Femur (tissue), 1 donor: ENCODE data around the gene PBOV1.
A peak's percentile ranks its signal among the peaks of the same experiment; 100 is the strongest.

Experiments
- DNase-seq: peaks from one replicate; pipeline ENCODE4 v3.0.0-alpha.2; 2017

PBOV1 gene

DNA sequence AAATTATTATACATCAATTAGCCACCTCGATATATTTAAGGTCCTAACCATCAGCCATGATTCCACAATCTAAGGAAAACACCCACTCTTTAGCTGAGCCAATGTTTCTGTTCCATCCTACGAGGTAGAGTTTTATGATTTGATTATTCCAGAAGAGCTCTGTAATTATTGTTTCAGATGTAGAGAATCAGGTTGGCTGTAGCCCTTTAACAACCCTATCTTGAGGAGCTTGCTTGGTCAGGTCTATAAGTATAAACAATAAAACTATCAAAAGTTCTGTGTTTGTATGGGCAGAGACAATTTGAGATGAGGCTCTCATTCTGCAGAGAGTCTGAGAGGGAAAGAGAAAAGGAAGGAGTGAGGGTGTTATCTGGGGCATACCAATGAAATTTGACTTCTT is at the start of gene PBOV1:
PBOV1 (minus strand) TSS at position 43 of the 400 bp plus-strand sequence. CDS start 96 bp downstream, outside the sequence.
- DNase-seq = no peak

DNA sequence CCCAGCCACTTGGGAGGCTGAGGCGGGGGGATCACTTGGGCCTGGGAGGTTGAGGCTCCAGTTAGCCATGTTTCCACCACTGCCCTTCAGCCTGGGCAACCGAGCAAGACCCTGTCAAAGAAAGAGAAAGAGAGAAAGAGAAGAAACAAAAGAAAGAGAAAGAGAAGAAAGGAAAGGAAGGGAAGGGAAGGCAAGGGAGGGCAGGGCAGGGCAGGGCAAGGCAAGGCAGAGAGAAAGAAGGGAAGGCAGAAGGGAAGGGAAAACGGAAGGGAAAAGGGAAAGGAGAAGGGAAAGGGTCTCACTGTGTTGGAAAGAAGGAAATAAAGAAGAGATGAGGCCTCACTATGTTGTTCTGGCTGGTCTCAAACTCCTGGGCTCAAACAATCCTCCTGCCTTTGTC is 47.8 kb upstream of the PBOV1 start:
- no peak for DNase-seq

DNA sequence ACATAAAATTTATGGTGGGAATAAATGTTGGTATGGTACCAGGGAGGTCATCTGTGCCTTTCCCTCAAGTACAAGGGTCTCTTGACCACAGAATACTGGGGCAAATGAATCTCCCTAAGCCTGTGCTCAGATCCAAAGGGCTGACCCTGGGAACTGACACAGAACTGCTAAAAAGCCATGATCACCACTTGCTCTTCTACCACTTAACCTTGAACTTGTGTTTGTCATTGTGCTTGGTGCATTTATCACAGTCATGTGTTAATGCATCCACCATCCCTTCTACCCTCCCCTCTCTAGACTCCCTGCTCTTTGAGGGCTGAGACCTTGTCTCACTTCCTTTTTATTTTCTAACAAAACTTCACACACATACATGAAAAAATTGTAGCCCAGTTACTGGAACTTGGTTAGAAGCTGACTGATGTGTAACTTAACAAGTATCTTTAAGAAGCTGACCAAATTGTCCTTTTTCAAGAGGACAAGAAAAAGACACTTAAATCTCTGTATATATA is 46.1 kb upstream of the PBOV1 start:
- DNase-seq = no peak

DNA sequence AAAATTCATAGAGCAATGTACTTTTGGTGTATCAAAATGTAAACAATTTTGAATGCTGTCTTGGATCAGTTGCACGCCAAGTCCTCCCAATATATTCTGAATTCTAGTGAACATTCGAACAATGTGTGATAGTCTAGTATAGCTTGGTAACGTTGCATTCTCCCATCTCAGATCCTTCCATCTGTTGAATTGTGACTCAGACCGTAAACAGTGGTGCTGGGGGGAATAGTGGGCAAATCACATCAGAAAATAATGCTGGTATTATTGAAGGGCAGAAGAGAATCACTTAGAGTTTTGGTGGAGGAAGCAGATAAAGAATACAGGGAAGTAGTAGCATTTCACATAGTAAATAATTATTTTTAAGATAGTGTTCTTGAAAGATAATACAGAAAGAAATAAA is 45.7 kb upstream of the PBOV1 start:
- no peak for DNase-seq

DNA sequence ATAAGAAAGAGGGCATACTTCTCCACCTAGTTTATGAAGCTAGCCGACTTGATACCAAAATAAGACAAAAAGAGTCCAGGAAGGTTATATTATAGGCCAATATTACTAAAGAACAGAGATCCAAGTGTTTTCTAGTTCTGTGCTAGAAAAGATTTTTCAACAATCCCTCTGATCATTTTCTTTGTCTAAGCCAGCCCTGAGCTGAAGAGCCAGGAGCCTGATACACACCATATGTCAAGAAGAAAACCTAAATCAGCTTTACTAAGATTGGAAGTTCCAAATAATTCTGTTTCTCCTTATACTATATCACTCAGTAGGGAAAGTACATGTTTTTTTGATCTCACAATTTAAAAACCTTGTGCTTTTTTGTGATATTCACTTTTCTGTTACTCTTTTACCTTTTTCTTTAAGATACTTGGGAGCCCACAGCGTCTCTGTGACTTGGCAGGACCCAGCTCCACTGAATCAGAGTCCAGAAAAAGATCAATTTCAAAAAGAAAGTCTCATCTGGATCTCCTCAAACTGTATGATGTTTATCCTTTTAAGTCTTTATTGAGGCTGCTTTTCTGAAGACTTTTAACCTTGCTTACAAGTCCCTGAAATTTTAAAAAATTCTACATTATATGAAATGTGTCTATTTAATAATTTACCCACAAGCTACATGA is 43.0 kb upstream of the PBOV1 start:
- no peak for DNase-seq

DNA sequence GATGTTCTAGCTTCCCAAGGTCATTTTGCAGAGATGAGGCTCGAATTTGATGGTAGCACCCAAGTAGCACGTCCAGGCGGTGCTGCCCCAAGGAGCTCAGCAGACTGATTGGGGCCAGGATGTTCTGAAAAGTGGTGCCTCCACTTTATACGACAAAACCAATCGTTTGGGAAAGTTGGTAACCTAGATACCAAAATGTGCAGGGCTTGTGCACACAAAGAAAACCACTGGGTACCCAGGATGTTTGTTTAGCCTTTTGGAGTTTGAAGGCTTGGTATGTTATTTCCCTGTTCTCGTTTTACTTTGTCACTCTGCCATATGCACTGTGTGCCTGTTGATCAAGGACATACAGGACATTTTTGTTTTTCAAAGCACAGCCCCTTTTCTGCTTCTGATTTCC is 40.7 kb upstream of the PBOV1 start:
- DNase-seq = no peak

DNA sequence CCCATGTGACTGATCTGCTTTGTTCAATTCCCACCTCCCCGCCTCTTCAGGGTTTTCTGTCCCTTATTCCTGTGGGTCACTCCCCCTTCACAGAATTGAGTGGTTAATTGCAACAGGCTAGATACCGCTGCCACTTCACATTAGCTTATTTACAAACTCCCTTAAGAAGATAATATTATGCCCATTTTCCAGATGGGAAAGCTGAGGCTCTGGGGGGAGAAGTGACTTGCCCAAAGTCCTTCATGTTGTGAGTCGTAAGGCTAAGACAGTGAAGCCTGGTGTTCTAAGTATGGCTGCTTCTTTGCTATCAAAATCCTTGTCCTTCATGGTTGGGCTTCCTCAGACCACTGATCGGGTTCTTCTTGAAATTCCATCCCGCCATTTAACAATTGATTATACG is 39.9 kb upstream of the PBOV1 start:
- DNase-seq = no peak

DNA sequence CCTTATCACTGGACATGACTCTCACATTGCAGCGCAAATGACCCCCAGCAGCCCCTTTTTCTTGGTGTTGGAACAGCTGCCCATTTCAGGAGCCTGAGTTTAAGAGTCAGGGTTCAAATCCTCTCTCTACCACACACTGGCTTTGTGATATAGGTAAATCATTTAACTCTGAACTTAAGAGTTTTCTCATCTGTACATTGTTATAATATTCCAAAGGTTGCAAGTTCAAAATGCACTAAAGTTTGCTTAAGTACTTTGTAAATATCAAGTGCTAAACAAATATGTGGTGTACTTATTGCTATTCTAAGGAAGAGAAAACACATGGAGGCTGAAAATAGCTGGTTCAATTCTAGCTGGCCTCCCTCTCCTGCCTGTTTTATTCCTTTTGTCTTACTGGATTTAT is 39.3 kb upstream of the PBOV1 start:
- no peak for DNase-seq

DNA sequence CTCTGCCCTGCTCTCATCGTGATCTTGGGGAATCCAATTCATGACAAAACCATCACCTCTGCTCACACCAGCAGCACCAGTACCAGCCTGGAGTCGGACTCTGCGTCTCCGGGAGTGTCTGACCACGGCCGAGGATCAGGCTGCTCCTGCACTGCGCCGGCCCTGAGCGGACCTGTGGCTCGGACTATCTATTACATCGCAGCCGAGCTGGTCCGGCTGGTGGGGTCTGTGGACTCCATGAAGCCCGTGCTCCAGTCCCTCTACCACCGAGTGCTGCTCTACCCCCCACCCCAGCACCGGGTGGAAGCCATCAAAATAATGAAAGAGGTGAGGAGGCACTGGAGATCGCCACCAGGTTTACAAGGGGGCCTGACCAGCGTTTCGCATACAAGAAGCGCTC is 37.2 kb upstream of the PBOV1 start:
- DNase-seq = no peak

DNA sequence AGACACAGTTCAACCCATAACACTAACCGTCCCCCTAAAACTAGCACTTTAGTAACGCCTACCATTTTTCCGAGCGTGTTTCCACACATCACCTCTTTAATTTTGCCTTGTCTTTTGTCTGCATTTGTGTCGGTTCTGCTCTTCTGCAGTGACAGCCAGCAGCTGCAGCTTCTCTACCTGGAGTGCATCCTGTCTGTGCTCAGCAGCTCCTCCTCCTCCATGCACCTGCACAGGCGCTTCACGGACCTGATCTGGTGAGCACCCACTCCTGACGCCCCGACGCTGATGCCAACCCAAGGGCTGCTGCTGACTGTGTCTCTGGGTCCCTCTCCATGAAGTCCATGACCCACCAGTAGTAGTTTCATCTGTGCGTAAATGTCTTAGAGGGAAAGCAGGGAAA is 35.4 kb upstream of the PBOV1 start:
- no peak for DNase-seq

DNA sequence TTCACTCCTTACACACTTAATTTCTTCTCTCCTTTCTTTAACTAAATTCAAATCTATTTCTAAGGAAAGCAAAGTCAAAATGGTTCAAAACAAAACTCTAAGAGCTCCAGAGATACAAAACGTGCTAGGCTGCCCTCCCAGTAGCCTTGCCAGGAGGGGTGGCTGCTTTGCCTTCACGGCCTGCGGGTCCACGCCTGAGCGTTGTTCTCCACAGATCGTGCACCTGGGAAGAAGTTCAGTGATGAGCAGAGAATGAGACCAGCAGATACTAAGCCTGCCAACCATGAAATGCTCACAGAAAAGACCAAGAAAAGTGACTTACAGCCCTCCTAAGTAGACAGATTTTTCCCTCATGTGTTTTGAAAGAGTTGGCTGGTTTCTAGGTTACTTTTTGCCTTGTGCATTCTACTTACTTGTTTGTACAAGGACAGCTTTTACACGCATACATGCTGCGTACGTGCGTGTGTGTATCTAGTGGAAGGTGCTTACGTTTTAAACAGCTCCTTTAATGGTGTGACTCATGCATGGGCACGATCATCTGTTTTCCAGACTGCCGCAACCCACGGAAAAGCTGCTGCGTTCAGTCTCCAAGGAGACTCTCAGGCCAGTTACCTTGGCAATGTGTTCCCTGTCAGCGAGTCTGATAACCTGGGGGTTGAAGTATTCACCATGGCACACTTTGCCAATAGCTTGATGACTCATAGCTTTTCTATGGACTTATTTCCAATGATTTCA is 32.4 kb upstream of the PBOV1 start:
- peak; percentile 44 for DNase-seq

DNA sequence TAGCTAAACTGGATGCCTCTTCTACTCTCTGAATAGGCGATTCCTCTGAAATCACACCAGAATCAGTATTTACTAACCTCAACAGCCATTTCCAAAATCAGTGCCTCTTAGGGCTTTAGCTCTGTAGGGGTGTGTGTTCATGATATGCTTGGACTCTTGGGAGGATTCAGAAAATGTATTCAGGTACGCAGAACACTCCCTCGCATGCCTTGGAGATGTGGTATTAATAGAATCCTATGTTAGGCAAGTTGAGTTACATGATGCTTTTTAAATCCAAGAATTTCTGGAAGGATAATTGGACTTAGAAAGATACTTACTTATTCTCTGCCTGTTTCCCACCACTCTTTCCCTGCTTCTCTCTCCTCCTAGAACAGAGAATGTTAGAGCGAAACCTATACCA is 31.8 kb upstream of the PBOV1 start:
- no peak for DNase-seq

DNA sequence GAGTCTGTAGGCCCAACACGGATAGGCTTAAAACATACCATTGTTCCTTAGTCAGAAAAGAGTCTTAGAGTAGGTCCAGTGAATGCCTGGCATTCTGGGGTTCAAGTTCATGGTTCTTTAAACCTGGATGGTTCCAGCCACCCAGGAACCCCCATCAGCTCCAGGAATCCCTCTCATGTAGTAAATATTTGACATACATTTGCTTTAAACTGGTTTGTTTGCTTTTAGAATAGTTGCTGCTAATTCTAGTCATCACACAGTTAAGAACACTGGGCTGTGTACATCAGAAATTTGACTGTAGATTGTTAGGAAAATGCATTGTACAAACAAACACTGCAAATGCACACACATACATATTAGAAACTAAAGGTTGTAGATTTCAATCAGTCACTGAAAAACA is 30.6 kb upstream of the PBOV1 start:
- DNase-seq = no peak

DNA sequence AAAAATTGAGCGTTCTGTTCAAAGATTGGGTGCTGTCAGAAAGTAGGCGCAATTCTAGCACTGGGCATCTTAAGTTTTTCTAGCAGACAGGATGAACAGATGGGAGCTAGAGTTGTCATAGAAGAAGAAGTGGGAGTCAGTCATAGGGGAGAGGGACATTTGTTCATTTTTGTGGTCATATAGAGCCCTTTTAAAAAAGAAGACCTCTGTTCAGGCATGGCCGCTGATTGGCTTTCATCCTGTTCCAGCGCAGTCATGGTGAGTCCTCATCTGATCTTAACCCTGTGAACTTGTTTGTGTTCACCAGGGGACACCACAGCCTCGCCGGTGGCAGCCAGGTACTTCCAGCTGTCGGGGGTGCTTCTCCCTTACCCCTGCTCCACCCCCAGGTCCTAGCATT is 29.7 kb upstream of the PBOV1 start:
- no peak for DNase-seq

DNA sequence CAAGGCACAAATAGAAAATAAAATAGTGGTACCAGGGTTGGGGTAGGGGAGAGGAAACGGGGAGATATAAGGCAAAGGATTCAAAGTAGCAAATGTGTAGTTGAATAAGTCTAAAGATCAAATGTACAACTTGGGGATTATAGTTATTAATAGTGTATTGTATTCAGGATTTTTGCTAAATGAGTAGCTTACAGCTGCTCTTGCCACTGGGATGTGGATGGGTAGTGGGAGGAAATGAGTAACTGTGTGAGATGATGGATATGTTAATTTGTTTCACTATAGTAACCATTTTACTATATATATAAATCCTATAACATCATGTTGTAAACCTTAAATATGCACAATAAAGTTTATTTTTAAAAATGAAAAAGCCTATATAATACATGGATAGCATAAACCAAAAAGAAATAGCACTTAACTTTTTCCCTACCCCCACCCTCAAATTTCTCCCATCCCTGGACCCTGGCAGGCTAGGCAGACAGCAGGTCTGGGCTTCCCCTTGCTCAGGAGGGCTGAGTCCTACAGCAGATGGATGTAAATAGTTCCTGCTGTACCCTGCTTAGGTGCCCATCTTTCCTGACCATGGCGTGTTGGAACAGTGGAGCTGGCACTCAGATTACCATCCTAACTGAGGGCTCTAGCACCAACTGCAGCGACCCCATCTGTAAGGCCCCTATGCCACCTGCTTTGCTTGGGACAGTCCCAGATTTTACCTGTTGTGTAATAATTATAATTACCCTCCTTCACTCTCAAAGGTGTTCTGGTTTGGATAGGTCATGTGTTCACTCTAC is 28.6 kb upstream of the PBOV1 start:
- DNase-seq = no peak

DNA sequence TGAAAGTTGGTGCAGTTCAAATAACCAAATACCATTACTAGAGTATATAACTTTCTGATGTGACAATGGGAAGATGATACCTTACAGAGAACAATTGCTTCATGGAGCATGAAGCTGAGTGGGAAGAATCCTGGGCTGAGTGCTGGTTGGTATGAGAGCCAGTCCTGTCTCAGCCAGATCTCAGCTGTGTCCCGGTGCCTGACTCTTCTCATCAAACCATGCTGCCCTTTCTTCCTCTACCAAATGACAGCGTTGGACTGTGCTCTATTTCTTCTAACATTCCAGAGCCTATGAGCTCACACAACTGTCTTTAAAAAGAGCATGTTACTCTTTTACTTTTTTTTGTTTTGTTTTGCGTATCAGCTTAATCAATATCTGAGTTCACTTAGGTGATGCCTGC is 27.5 kb upstream of the PBOV1 start:
- no peak for DNase-seq

DNA sequence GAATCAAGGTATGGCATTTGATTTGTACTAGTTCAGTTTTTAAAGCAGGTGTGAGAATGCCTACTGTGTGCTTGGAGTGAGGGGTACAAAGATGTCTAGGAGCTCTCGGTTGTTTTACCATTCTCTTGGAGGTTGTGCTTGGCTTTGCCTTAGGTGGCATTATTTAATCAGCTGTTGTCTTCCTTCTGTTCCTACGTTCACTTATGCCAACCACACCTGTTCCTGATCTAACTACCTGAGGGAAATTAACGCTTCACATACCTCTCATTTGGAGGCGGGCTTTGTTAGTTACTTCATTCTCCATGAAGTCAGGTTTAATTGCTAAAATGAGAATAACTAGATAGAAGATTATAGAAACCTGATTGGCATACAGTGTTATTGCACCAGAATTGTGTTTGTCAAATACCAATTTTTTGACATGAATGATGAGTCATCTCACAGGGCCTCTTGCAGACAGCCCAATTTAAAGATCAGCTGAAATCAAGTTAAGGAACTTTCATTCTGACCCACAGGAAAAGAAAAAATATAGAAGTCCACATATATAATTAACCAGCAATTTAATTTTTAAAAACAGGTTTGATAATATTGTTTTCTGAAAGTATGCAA is 24.8 kb upstream of the PBOV1 start:
- no peak for DNase-seq

DNA sequence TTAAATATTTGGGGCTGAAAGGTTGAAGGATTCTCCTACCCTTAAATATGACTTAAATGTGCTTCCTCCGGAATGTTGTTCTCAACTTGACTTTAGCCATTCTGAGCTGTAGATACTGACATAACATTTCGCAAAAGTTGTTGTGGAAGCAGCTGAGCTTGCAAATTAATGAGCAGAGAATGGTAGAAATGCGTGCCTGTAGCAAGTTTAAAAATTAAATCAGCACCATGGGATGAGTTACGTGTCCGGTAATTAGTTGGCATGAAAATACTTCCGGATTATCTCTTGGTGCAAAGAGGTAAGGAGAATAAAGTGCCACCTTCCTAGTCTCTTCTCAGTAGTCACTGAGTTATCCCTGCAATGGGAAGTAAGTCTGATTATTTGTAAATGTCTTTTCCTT is 23.6 kb upstream of the PBOV1 start:
- no peak for DNase-seq

DNA sequence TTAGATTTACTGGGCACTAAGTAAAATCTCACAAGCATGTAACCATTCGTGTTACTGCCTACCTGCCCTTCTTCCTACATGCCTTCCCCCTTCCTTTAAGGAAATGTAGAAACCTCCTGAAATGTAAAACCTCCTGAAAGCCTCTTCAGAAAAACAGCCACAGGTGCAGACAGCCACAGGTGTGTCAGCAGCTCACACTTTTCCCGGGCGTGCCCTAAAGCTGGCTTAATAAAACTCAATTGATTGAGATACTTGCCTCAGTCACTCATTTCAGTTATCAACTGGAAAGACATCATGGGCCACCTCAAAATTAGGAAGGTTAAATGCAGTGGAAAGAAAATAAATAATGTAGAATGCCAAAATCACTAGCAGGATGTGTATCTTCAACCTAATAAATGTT is 23.1 kb upstream of the PBOV1 start:
- no peak for DNase-seq

DNA sequence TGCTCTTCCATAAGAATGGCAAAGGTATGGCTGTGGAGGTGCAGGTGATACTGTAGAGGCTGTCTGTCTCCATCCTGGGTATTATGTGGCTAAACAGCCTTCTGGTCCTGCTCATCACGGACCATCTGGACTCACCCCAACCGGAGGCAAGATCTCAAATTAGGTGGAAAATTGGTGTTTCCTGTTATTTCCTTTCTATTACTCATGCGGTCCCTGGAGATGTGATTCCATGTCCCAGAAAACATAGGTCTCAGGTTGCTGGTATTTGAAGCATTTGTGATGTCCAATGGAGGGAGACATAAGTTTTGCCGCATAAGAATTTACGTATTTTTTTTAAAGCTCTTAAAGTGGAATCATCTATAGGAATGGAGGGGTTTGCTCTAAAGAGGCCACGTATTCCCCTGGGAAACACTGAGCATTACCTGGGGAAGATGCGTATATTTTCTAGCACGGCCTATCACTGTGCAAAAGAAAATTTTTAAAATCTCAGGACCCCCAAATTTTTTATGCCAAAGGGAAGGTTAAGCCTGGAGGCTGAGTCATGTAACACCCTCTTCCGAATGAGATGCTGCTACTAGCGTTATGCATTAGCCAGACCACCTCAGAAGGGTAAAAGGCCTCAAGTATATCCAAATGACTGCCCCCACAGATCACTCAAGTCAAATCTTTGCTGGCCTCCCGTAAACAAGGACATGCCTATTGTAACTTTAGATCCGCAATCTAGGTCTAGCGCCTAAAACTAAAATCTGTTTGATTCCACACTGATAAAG is 22.4 kb upstream of the PBOV1 start:
- no peak for DNase-seq

DNA sequence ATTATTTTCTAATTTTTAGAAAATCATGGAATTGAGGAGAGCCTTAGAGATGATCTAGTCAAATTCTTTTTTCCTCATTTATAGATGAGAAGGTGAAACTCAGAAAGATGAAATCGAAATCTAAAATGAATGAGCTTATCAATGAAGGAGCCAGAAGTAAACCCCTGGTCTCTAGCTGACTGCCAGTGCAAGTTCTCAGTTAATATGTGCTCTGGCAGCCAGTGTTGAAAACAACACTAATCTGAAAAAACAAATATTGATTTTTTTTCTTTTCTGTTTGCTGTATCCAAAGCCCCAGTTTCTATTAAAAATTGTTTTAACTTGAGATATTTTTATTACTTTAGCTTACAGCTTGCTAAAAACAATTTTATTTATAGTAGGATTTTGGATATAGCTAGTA is 21.5 kb upstream of the PBOV1 start:
- no peak for DNase-seq

DNA sequence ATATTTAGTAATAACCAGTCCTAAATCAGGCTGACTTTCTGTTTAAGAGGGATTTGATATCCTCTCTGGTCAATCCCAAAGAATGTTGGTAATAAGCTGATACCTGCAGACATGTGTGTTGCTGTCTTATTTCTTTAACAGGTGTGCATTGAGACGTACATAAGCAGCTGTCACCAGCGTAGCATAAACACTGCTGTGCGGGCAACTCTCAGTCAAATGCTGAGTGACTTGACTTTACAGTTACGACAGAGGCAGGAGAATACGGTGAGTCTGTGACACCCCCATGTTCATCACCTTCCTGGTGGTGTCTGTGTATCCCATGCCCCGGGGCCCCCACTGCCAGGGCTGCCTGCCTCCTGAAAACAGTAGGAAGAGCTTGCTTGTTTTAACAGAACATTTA is 20.1 kb upstream of the PBOV1 start:
- no peak for DNase-seq

DNA sequence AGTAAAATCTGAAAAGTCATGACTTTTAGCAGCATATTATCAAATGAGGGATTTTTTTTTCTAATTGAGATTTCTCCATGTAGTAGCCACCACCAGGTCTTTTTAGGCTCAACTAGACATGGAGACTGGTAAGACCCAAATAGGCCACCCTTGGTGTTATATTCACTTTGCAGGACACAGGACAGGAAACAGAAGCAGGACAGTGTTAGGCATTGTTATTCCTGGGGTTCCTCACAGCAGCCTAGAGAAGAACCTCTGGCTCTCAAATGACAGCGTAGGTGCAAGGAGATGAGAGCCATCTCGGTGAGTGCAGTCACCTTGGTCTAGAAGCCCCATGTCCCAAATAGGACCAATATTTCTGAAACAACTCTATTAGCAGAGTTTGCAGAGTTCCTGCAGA is 19.2 kb upstream of the PBOV1 start:
- no peak for DNase-seq
